SK-N-SH treated with all-trans-retinoic acid at 6 μM for 48 hours (cell line): ENCODE results near the gene SETSIP.

Experiments
- ARNTL ChIP-seq: fragments of 450-650 bp; formaldehyde crosslinking; IDR thresholded peaks from 2 replicates; pipeline ENCODE4 v1.5.0; 2020; ENCODE audit warnings: low read depth, mild to moderate bottlenecking, moderate library complexity, borderline replicate concordance
- BACH2 ChIP-seq: fragments of 250-450 bp; sonication (Bioruptor Pico); IDR thresholded peaks from 2 replicates; pipeline ENCODE4 v1.9.0; 2021; ENCODE audit warnings: mild to moderate bottlenecking, borderline replicate concordance
- CREB5 ChIP-seq: fragments of 250-450 bp; sonication (Bioruptor Pico); IDR thresholded peaks from 2 replicates; pipeline ENCODE4 v1.5.1; 2020; ENCODE audit warnings: low read depth, mild to moderate bottlenecking, moderate library complexity
- PATZ1 ChIP-seq: fragments of 250-450 bp; sonication (Bioruptor Pico); IDR thresholded peaks from 2 replicates; pipeline ENCODE4 v1.8.0; 2020; ENCODE audit warnings: mild to moderate bottlenecking, moderate library complexity, borderline replicate concordance
- RARB ChIP-seq: fragments of 250-450 bp; sonication (Bioruptor Pico); IDR thresholded peaks from 2 replicates; pipeline ENCODE4 v1.8.0; 2021; ENCODE audit warnings: mild to moderate bottlenecking, moderate library complexity
- TCF4 ChIP-seq: fragments of 250-450 bp; sonication (Bioruptor Pico); IDR thresholded peaks from 2 replicates; pipeline ENCODE4 v1.8.0; 2021; ENCODE audit warnings: mild to moderate bottlenecking, moderate library complexity, borderline replicate concordance
- ZFP30 ChIP-seq: fragments of 450-650 bp; formaldehyde crosslinking; IDR thresholded peaks from 2 replicates; pipeline ENCODE4 v1.5.0; 2022; ENCODE audit warnings: mild to moderate bottlenecking, moderate library complexity
- ZNF565 ChIP-seq: fragments of 450-650 bp; formaldehyde crosslinking; conservative IDR thresholded peaks from 2 replicates; pipeline ENCODE4 v1.5.0; 2020; ENCODE audit warnings: low read depth, mild to moderate bottlenecking, moderate library complexity
- ZNF70 ChIP-seq: fragments of 450-650 bp; formaldehyde crosslinking; IDR thresholded peaks from 2 replicates; pipeline ENCODE4 v1.5.0; 2020; ENCODE audit warnings: mild to moderate bottlenecking, moderate library complexity
- ZNF8 ChIP-seq: fragments of 450-650 bp; formaldehyde crosslinking; IDR thresholded peaks from 2 replicates; pipeline ENCODE4 v1.5.0; 2020; ENCODE audit warnings: mild to moderate bottlenecking, moderate library complexity

GRCh38 chr1:92118826-92119225, 43.6 kb upstream of the SETSIP start:
- TF ChIP-seq RARB (CRISPR knock-in tag) (no peak), PATZ1 (CRISPR knock-in tag) (no peak), ARNTL (CRISPR knock-in tag) (no peak), TCF4 (no peak), ZNF70 (CRISPR knock-in tag) (no peak), ZFP30 (no peak), ZNF565 (no peak), BACH2 (CRISPR knock-in tag) (no peak), ZNF8 (no peak), CREB5 (CRISPR knock-in tag) (no peak)
